H1 (cell line): ENCODE measurements around the gene WFIKKN1. TPM values are rescaled to one million over a fixed set of nuclear protein-coding genes. Genes with fewer than 3 reads are reported as not detected.

ENCODE experiments used
- CTCF ChIA-PET: fragments of 300-600 bp; sonication (Branson Sonifier 250); formaldehyde crosslinking; loops from one replicate; lab custom pipeline; 2021; ENCODE audit not compliant: partially characterized antibody; lab: Charles Lee
- POLR2A ChIA-PET: fragments of 300-600 bp; sonication (Branson Sonifier 250); formaldehyde crosslinking; loops from one replicate; lab custom pipeline; 2021; ENCODE audit warnings: inconsistent platforms; ENCODE audit not compliant: partially characterized antibody; lab: Charles Lee
- DNase-seq, 2 experiments: peaks; one replicate each; pipeline versions ENCODE4 v3.0.0 to v3.0.0-alpha.2; 2010 to 2022; ENCODE audit warnings: low spot score in 2 of 2, low read depth in 1 of 2, mixed read lengths in 1 of 2
- FAIRE-seq: peaks from 2 replicates; lab custom pipeline; 2011; peaks lifted over from hg19 to GRCh38; lab: Jason Lieb, UNC
- H2AFZ ChIP-seq: 2 replicates; pipeline ENCODE4 v1.8.1; 2012; ENCODE audit warnings: low read length, inconsistent platforms
- H2AK5ac ChIP-seq: 2 replicates; pipeline ENCODE4 v1.6.1; 2013; ENCODE audit warnings: low read depth, low read length
- H2BK120ac ChIP-seq: replicated peaks from 2 replicates; pipeline ENCODE3; 2013; ENCODE audit warnings: low read depth, low read length, inconsistent platforms
- H2BK12ac ChIP-seq: 2 replicates; pipeline ENCODE4 v1.6.1; 2013; ENCODE audit warnings: low read depth, low read length
- H2BK15ac ChIP-seq: 2 replicates; pipeline ENCODE4 v1.6.1; 2013; ENCODE audit warnings: low read length
- H2BK20ac ChIP-seq: 2 replicates; pipeline ENCODE4 v1.6.1; 2013; ENCODE audit warnings: low read length
- H2BK5ac ChIP-seq: 2 replicates; pipeline ENCODE4 v1.6.1; 2013; ENCODE audit warnings: low read depth, low read length
- H3K14ac ChIP-seq: 2 replicates; pipeline ENCODE4 v1.6.1; 2013; ENCODE audit warnings: inconsistent platforms; ENCODE audit not compliant: insufficient read length
- H3K18ac ChIP-seq: 2 replicates; pipeline ENCODE4 v1.6.1; 2013; ENCODE audit warnings: low read length; ENCODE audit errors: extremely low read depth
- H3K23ac ChIP-seq: 2 replicates; pipeline ENCODE4 v1.6.1; 2013; ENCODE audit warnings: inconsistent platforms; ENCODE audit not compliant: insufficient read length
- H3K23me2 ChIP-seq: 2 replicates; pipeline ENCODE4 v1.6.1; 2013; ENCODE audit warnings: low read depth, low read length
- H3K27ac ChIP-seq: 2 replicates; pipeline ENCODE4 v1.6.1; 2011; ENCODE audit warnings: low read depth, low read length, inconsistent platforms
- H3K27me3 ChIP-seq, 4 experiments: replicated peaks in 1 of 4; 1 replicate in 1 of 4; 2 replicates in 3 of 4; pipeline versions ENCODE4 v1.6.1 to v1.8.1; 2011 to 2013; ENCODE audit warnings: low read length in 3 of 4, mild to moderate bottlenecking in 3 of 4, inconsistent platforms in 2 of 4, mixed read lengths in 2 of 4, moderate library complexity in 1 of 4; ENCODE audit not compliant: control insufficient read depth in 3 of 4, insufficient read depth in 3 of 4; ENCODE audit errors: extremely low read depth in 1 of 4
- H3K36me3 ChIP-seq, 4 experiments: 2 replicates each; pipeline versions ENCODE4 v1.6.1 to v1.8.1; 2011 to 2013; ENCODE audit warnings: mild to moderate bottlenecking in 4 of 4, low read length in 3 of 4, moderate library complexity in 2 of 4, control low read depth in 1 of 4, inconsistent platforms in 1 of 4; ENCODE audit not compliant: insufficient read depth in 4 of 4, control insufficient read depth in 2 of 4
- H3K4ac ChIP-seq: replicated peaks from 2 replicates; pipeline ENCODE3; 2013; ENCODE audit warnings: low read length, low read depth, mixed read lengths, inconsistent platforms; ENCODE audit not compliant: insufficient read length
- H3K4me1 ChIP-seq, 4 experiments: replicated peaks in 1 of 4; 1 replicate in 1 of 4; 2 replicates in 3 of 4; pipeline versions ENCODE4 v1.6.1 to v1.8.1; 2011 to 2013; ENCODE audit warnings: low read length in 3 of 4, inconsistent platforms in 2 of 4, mixed read lengths in 1 of 4; ENCODE audit not compliant: insufficient read depth in 4 of 4, control insufficient read depth in 3 of 4
- H3K4me2 ChIP-seq, 2 experiments: 2 replicates each; pipeline versions ENCODE4 v1.6.1 to v1.8.1; 2011 to 2013; ENCODE audit warnings: low read depth in 2 of 2, low read length in 2 of 2, control low read depth in 1 of 2, inconsistent platforms in 1 of 2, mild to moderate bottlenecking in 1 of 2; ENCODE audit not compliant: insufficient read depth in 1 of 2
- H3K4me3 ChIP-seq, 4 experiments: fragments of 200-600, 300-600 bp in 1 of 4; sonication (generic), shearing (Covaris generic), sonication (Bioruptor Twin) in 1 of 4; 2 replicates each; pipeline versions ENCODE4 v1.5.1 to v1.8.1; 2011 to 2016; ENCODE audit warnings: low read length in 4 of 4, low read depth in 3 of 4, control low read depth in 2 of 4, inconsistent platforms in 2 of 4, mild to moderate bottlenecking in 2 of 4, mixed read lengths in 1 of 4, moderate library complexity in 1 of 4; ENCODE audit not compliant: insufficient read depth in 2 of 4; ENCODE audit errors: extremely low read depth in 1 of 4
- H3K56ac ChIP-seq: replicated peaks from 2 replicates; pipeline ENCODE3; 2013; ENCODE audit warnings: low read depth, mild to moderate bottlenecking, mixed read lengths, low read length, inconsistent platforms; ENCODE audit not compliant: insufficient read length
- H3K79me1 ChIP-seq: 2 replicates; pipeline ENCODE4 v1.6.1; 2013; ENCODE audit warnings: low read depth, low read length, control low read depth
- H3K79me2 ChIP-seq, 2 experiments: 2 replicates each; pipeline versions ENCODE4 v1.6.1 to v1.8.1; 2012 to 2013; ENCODE audit warnings: low read length in 2 of 2, mild to moderate bottlenecking in 2 of 2, inconsistent platforms in 1 of 2; ENCODE audit not compliant: insufficient read depth in 2 of 2, control insufficient read depth in 1 of 2
- H3K9ac ChIP-seq, 4 experiments: replicated peaks in 1 of 4; 1 replicate in 1 of 4; 2 replicates in 3 of 4; pipeline versions ENCODE4 v1.6.1 to v1.8.1; 2011 to 2013; ENCODE audit warnings: low read depth in 3 of 4, low read length in 3 of 4, control low read depth in 2 of 4, mild to moderate bottlenecking in 2 of 4, moderate library complexity in 2 of 4, inconsistent platforms in 1 of 4; ENCODE audit errors: extremely low read depth in 1 of 4
- H3K9me3 ChIP-seq, 2 experiments: 2 replicates each; pipeline versions ENCODE4 v1.6.1 to v1.8.1; 2012 to 2013; ENCODE audit warnings: mild to moderate bottlenecking in 2 of 2, moderate library complexity in 2 of 2, control low read depth in 1 of 2, inconsistent platforms in 1 of 2, low read depth in 1 of 2, low read length in 1 of 2, mixed read lengths in 1 of 2; ENCODE audit not compliant: insufficient read depth in 2 of 2
- H4K20me1 ChIP-seq, 2 experiments: replicated peaks in 1 of 2; 2 replicates each; pipeline versions ENCODE3 to v1.8.1; 2011 to 2013; ENCODE audit warnings: inconsistent platforms in 2 of 2, low read length in 2 of 2, mild to moderate bottlenecking in 1 of 2; ENCODE audit not compliant: insufficient read depth in 2 of 2, control insufficient read depth in 1 of 2
- H4K5ac ChIP-seq: 2 replicates; pipeline ENCODE4 v1.6.1; 2013; ENCODE audit warnings: low read length, low read depth, mixed read lengths, inconsistent platforms; ENCODE audit not compliant: insufficient read length
- H4K8ac ChIP-seq: 2 replicates; pipeline ENCODE4 v1.8.0; 2013; ENCODE audit warnings: mild to moderate bottlenecking, moderate library complexity, low read length, inconsistent platforms; ENCODE audit not compliant: insufficient read depth; ENCODE audit errors: extremely low read depth
- H4K91ac ChIP-seq: replicated peaks from 2 replicates; pipeline ENCODE3; 2013; ENCODE audit warnings: low read length, mixed read lengths, inconsistent platforms; ENCODE audit not compliant: insufficient read length
- ASH2L ChIP-seq: fragments of 200-600, 300-600 bp; sonication (generic); IDR thresholded peaks from one replicate; pipeline ENCODE4 v1.7.1; 2017; ENCODE audit warnings: low read length
- CBX8 ChIP-seq: fragments of 300-800, 300-1000 bp; sonication (generic); IDR thresholded peaks from 2 replicates; pipeline ENCODE4 v1.7.1; 2016; ENCODE audit warnings: low read depth, low read length, borderline replicate concordance
- CTCF ChIP-seq, 3 experiments: IDR thresholded peaks; 1 replicate in 2 of 3; 2 replicates in 1 of 3; pipeline versions ENCODE4 v1.5.1 to v1.6.1; 2011; ENCODE audit warnings: low read length in 3 of 3, mild to moderate bottlenecking in 3 of 3, inconsistent platforms in 2 of 3, low read depth in 1 of 3, moderate library complexity in 1 of 3; ENCODE audit not compliant: insufficient read depth in 1 of 3; ENCODE audit errors: control extremely low read depth in 1 of 3
- E2F6 ChIP-seq: IDR thresholded peaks from 2 replicates; pipeline ENCODE4 v1.6.1; 2012; ENCODE audit warnings: inconsistent platforms
- JUN ChIP-seq: IDR thresholded peaks from 2 replicates; pipeline ENCODE4 v1.6.1; 2011; ENCODE audit warnings: low read depth, mild to moderate bottlenecking, improper control_type of control experiment, low read length
- NANOG ChIP-seq: IDR thresholded peaks from 2 replicates; pipeline ENCODE4 v1.6.1; 2011; ENCODE audit warnings: low read length, low read depth, mild to moderate bottlenecking, inconsistent platforms; ENCODE audit not compliant: insufficient read depth, poor library complexity, severe bottlenecking
- NRF1 ChIP-seq: IDR thresholded peaks from 2 replicates; pipeline ENCODE4 v1.6.1; 2011; ENCODE audit warnings: mild to moderate bottlenecking, low read depth, low read length, improper control_type of control experiment
- POLR2A ChIP-seq, 2 experiments: IDR thresholded peaks; 1 replicate in 1 of 2; 2 replicates in 1 of 2; pipeline ENCODE4 v1.6.1; 2011; ENCODE audit warnings: low read depth in 2 of 2, low read length in 2 of 2, mild to moderate bottlenecking in 2 of 2; ENCODE audit errors: control extremely low read depth in 1 of 2
- RBBP5 ChIP-seq: IDR thresholded peaks from 2 replicates; pipeline ENCODE4 v1.7.1; 2012; ENCODE audit warnings: low read depth, mild to moderate bottlenecking, inconsistent platforms, low read length, moderate library complexity, borderline replicate concordance
- WGBS, 2 experiments: shearing (Covaris generic) in 1 of 2; methylation state at CpG; one replicate each; pipeline versions ENCODE4 v1.1.6 to v1.1.7; 2013 to 2015; ENCODE audit warnings: low lambda C conversion rate in 2 of 2, mixed read lengths in 2 of 2, inconsistent platforms in 1 of 2, low coverage in 1 of 2, missing lambda C conversion rate in 1 of 2; ENCODE audit not compliant: insufficient replicate concordance in 2 of 2, insufficient coverage in 1 of 2, insufficient read length in 1 of 2; ENCODE audit errors: extremely low coverage in 1 of 2, missing lambda C conversion rate in 1 of 2; 5-methylcytosine and 5-hydroxymethylcytosine counted together
- polyA plus RNA-seq, 7 experiments: library from polyadenylated mRNA; depleted of rRNA in 3 of 7; stranded (reverse) in 5 of 7; unstranded in 2 of 7; fragments of >200 nt in 5 of 7; fragments of 200-250 nt in 2 of 7; gene quantifications; 1 replicate in 5 of 7; 2 replicates in 1 of 7; 4 replicates in 1 of 7; pipeline versions ENCODE4 v1.2.1 to v1.2.3, GENCODE V29; 2011 to 2013; ENCODE audit warnings: missing spikeins in 2 of 7, mixed read lengths in 2 of 7
- total RNA-seq: library from RNA; stranded (reverse); fragmentation: NEBNext Ultra II Directional; extraction: Animal tissue kit (Norgen Biotek cat#: 25700); gene quantifications from 2 replicates; pipeline ENCODE4 v1.2.1, GENCODE V29; 2021
- TF ChIP-seq, protein P1 (sequence below): IDR thresholded peaks from 2 replicates; pipeline ENCODE4 v1.6.1; 2011; ENCODE audit warnings: low read depth, mild to moderate bottlenecking, low read length; ENCODE audit not compliant: insufficient read depth

The WFIKKN1 gene
- total and polyA plus RNA-seq, 2 of the 8 experiments (the other 6 are each of a cell fraction or from before 2014, with no cell fraction given) = 11.4 to 15.8 TPM

GRCh38 chr16:657487-657886, 26.7 kb downstream of the WFIKKN1 start:
- CTCF ChIA-PET = interaction anchor here (0.6 to 2.2 kb wide), 5 partner anchors 10 to 723 kb away, joined by 3 to 9 read pairs (median 4); no protein-coding TSS in a partner anchor
- no peak overlapping the region for H2BK15ac ChIP-seq
- POLR2A ChIA-PET = interaction anchor here (0.6 to 17.4 kb wide), 4 partner anchors 8 to 242 kb away, joined by 3 to 214 read pairs (median 3); partner anchors contain the start of genes JMJD8, RHBDL1, RHOT2 and STUB1
- no peak overlapping the region for H3K4me2 ChIP-seq
- no peak overlapping the region for H3K4me3 ChIP-seq
- no peak overlapping the region for H4K8ac ChIP-seq
- peaks cover 0 to 8% (median 1%) of the 10 kb centered on the region in 4 experiments; a peak in 4 of 7 replicates for H3K4me1 ChIP-seq
- no peak overlapping the region for H2BK12ac ChIP-seq
- H2BK120ac ChIP-seq = no peak overlapping the region
- no peak overlapping the region for H3K14ac ChIP-seq
- H3K9ac ChIP-seq = no peak overlapping the region
- H3K23ac ChIP-seq = no peak overlapping the region
- no peak overlapping the region for H2AK5ac ChIP-seq
- H3K9me3 ChIP-seq = no peaks in the 10 kb centered on the region
- no peak overlapping the region for H3K4ac ChIP-seq
- H3K79me1 ChIP-seq = no peaks in the 10 kb centered on the region
- DNase-seq = no peak
- H3K27ac ChIP-seq = no peak overlapping the region
- H2BK5ac ChIP-seq = no peak overlapping the region
- no peaks in the 10 kb centered on the region for H3K79me2 ChIP-seq
- H3K27me3 ChIP-seq = no peaks in the 10 kb centered on the region
- H4K20me1 ChIP-seq = peaks cover 0 to 2% of the 10 kb centered on the region in 2 experiments
- peaks cover 0 to 40% (median 2%) of the 10 kb centered on the region in 4 experiments; a peak in 3 of 8 replicates for H3K36me3 ChIP-seq
- no peak overlapping the region for H2BK20ac ChIP-seq
- 95% methylated on average over 10 of the region's 22 CpGs; no CpG with 5 or more reads in 1 of the 2 experiments for WGBS, 2 experiments
- H4K91ac ChIP-seq = no peak overlapping the region
- no peak overlapping the region for H4K5ac ChIP-seq
- no peak overlapping the region for H3K18ac ChIP-seq
- no peaks in the 10 kb centered on the region for H3K23me2 ChIP-seq
- FAIRE-seq = no peak
- no peak overlapping the region for H3K56ac ChIP-seq
- H2AFZ ChIP-seq = no peak overlapping the region
- TF ChIP-seq CBX8 (no peak), E2F6 (no peak), NRF1 (no peak), NANOG (no peak), JUN (no peak), RBBP5 (no peak), ASH2L (no peak), POLR2A (IDR thresholded peaks at IDR 0.05; ENCODE audit: control extremely low read depth in 1 of 2, low read depth in 2 of 2, low read length in 2 of 2) (no peak), CTCF (IDR thresholded peaks at IDR 0.05; ENCODE audit: control extremely low read depth in 1 of 3, insufficient read depth in 1 of 3, low read depth in 1 of 3, low read length in 3 of 3) (no peak)
- TF ChIP-seq, protein P1, sequence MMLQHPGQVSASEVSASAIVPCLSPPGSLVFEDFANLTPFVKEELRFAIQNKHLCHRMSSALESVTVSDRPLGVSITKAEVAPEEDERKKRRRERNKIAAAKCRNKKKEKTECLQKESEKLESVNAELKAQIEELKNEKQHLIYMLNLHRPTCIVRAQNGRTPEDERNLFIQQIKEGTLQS = no peak
